Trophoblast cell (in vitro differentiated cells and primary cell): Measurements from ENCODE around the gene SHROOM3.

Experiments used
- DNase-seq, 2 donors: peaks; one replicate each; pipeline ENCODE4 v3.0.0-alpha.2; 2016
- H2AFZ ChIP-seq: 2 replicates; pipeline ENCODE4 v1.6.1; 2013; ENCODE audit warnings: low read length, moderate library complexity, mild to moderate bottlenecking; ENCODE audit not compliant: insufficient read depth, poor library complexity
- H2AK5ac ChIP-seq: 2 replicates; pipeline ENCODE4 v1.6.1; 2013; ENCODE audit warnings: mild to moderate bottlenecking, low read length
- H2BK120ac ChIP-seq: 2 replicates; pipeline ENCODE4 v1.6.1; 2013; ENCODE audit warnings: low read length, mild to moderate bottlenecking, moderate library complexity; ENCODE audit not compliant: insufficient read depth, poor library complexity
- H2BK12ac ChIP-seq: 2 replicates; pipeline ENCODE4 v1.6.1; 2013; ENCODE audit warnings: mild to moderate bottlenecking, low read length, moderate library complexity
- H2BK5ac ChIP-seq: 2 replicates; pipeline ENCODE4 v1.6.1; 2013; ENCODE audit warnings: low read length, low read depth, moderate library complexity, mild to moderate bottlenecking; ENCODE audit not compliant: poor library complexity
- H3K14ac ChIP-seq: 2 replicates; pipeline ENCODE4 v1.6.1; 2013; ENCODE audit warnings: mild to moderate bottlenecking, low read length
- H3K18ac ChIP-seq: 2 replicates; pipeline ENCODE4 v1.6.1; 2013; ENCODE audit warnings: mild to moderate bottlenecking, low read length
- H3K23ac ChIP-seq: 2 replicates; pipeline ENCODE4 v1.6.1; 2013; ENCODE audit warnings: low read length
- H3K27ac ChIP-seq: 2 replicates; pipeline ENCODE4 v1.5.1; 2013; ENCODE audit warnings: low read depth, mild to moderate bottlenecking, inconsistent platforms, low read length, moderate library complexity
- H3K27me3 ChIP-seq: 2 replicates; pipeline ENCODE4 v1.6.1; 2013; ENCODE audit warnings: inconsistent platforms, mild to moderate bottlenecking, low read length, moderate library complexity; ENCODE audit not compliant: insufficient read depth
- H3K36me3 ChIP-seq, 2 experiments: 1 replicate in 1 of 2; 2 replicates in 1 of 2; pipeline ENCODE4 v1.6.1; 2013; ENCODE audit warnings: low read length in 2 of 2, mild to moderate bottlenecking in 2 of 2, moderate library complexity in 1 of 2; ENCODE audit not compliant: insufficient read depth in 2 of 2, control insufficient read depth in 1 of 2
- H3K4ac ChIP-seq: 2 replicates; pipeline ENCODE4 v1.6.1; 2013; ENCODE audit warnings: low read depth, mild to moderate bottlenecking, low read length, moderate library complexity
- H3K4me1 ChIP-seq, 2 experiments: 1 replicate in 1 of 2; 2 replicates in 1 of 2; pipeline ENCODE4 v1.6.1; 2013; ENCODE audit warnings: low read length in 2 of 2, mild to moderate bottlenecking in 2 of 2, moderate library complexity in 1 of 2; ENCODE audit not compliant: insufficient read depth in 2 of 2, control insufficient read depth in 1 of 2
- H3K4me2 ChIP-seq: 2 replicates; pipeline ENCODE4 v1.6.1; 2013; ENCODE audit warnings: inconsistent platforms, mild to moderate bottlenecking, low read length, moderate library complexity
- H3K4me3 ChIP-seq: 2 replicates; pipeline ENCODE4 v1.5.1; 2013; ENCODE audit warnings: mild to moderate bottlenecking, low read depth, low read length, inconsistent platforms
- H3K79me1 ChIP-seq: one replicate; pipeline ENCODE4 v1.6.1; 2013; ENCODE audit warnings: low read length
- H3K79me2 ChIP-seq: 2 replicates; pipeline ENCODE4 v1.6.1; 2013; ENCODE audit warnings: low read length, mild to moderate bottlenecking; ENCODE audit not compliant: control insufficient read depth, insufficient read depth, poor library complexity
- H3K9ac ChIP-seq: 2 replicates; pipeline ENCODE4 v1.6.1; 2013; ENCODE audit warnings: mild to moderate bottlenecking, low read length
- H3K9me3 ChIP-seq: 2 replicates; pipeline ENCODE4 v1.6.1; 2013; ENCODE audit warnings: low read depth, mild to moderate bottlenecking, control low read depth, inconsistent platforms, low read length; ENCODE audit not compliant: insufficient read depth
- H4K12ac ChIP-seq: 2 replicates; pipeline ENCODE4 v1.6.1; 2013; ENCODE audit warnings: low read depth, mild to moderate bottlenecking, low read length, moderate library complexity
- H4K8ac ChIP-seq: 2 replicates; pipeline ENCODE4 v1.6.1; 2013; ENCODE audit warnings: low read depth, mild to moderate bottlenecking, low read length, moderate library complexity
- H4K91ac ChIP-seq: one replicate; pipeline ENCODE4 v1.6.1; 2013; ENCODE audit warnings: low read depth, mild to moderate bottlenecking, low read length, moderate library complexity
- WGBS: extraction: QIAGEN DNeasy Blood & Tissue Kit; methylation state at CpG from one replicate; pipeline ENCODE4 v1.1.7; 2013; ENCODE audit warnings: missing lambda C conversion rate; ENCODE audit not compliant: insufficient read length, insufficient coverage; ENCODE audit errors: extremely low coverage; 5-methylcytosine and 5-hydroxymethylcytosine counted together

SHROOM3 gene

GRCh38 chr4:76564123-76564915 is 129.3 kb downstream of the SHROOM3 start:
- H3K4ac ChIP-seq, result no peak overlapping the region
- peaks cover 9 to 10% of the 10 kb centered on the region in 2 experiments for H3K4me1 ChIP-seq
- no CpG with 5 or more reads among the region's 4 CpGs for WGBS

DNA sequence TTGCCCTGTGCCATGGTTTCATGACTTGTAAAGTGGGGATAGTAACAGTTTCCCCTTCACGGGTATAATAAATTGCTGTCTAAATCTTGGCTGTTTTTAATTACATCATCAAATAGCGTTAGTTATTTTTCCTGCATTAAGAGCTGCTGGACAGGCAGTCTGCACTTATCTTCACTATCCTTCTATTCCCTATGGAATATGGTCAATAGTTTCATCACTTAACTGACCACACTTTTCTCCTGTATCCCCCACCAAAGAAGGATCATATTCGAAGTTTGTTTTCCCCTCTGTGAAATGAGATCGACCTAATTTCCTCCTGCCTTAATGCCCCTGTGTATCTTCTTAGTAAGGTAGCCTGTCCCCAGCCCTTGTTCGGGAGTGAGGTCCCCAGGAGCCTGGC is 133.2 kb downstream of the SHROOM3 start:
- no peak overlapping the region for H4K8ac ChIP-seq
- H3K14ac ChIP-seq, result no peak overlapping the region
- H2BK120ac ChIP-seq, result no peak overlapping the region
- H2BK5ac ChIP-seq, result no peak overlapping the region
- H3K79me1 ChIP-seq, result peaks cover 4% of the 10 kb centered on the region
- H3K18ac ChIP-seq, result no peak overlapping the region
- no peak overlapping the region for H2AFZ ChIP-seq
- H3K4me3 ChIP-seq, result no peak overlapping the region
- no peak for DNase-seq
- H2BK12ac ChIP-seq, result no peak overlapping the region
- no peaks in the 10 kb centered on the region for H3K36me3 ChIP-seq
- no peak overlapping the region for H4K12ac ChIP-seq
- no peaks in the 10 kb centered on the region for H3K79me2 ChIP-seq
- H3K23ac ChIP-seq, result no peak overlapping the region
- WGBS, result no CpG with 5 or more reads among the region's 5 CpGs
- H3K4me2 ChIP-seq, result no peak overlapping the region
- no peaks in the 10 kb centered on the region for H3K27me3 ChIP-seq
- H3K9ac ChIP-seq, result no peak overlapping the region
- H2AK5ac ChIP-seq, result peak overlapping the region; percentile 47
- no peak overlapping the region for H4K91ac ChIP-seq
- no peak overlapping the region for H3K4ac ChIP-seq
- H3K9me3 ChIP-seq, result no peaks in the 10 kb centered on the region
- no peak overlapping the region for H3K27ac ChIP-seq
- peaks cover 14 to 16% of the 10 kb centered on the region in 2 experiments for H3K4me1 ChIP-seq

More at GRCh38 chr4:76564123-76564915, 129.3 kb downstream of the SHROOM3 start:
- Histone ChIP-seq H3K79me2 (no peaks in the 10 kb centered on the region), H3K27me3 (no peaks in the 10 kb centered on the region), H3K36me3 (no peaks in the 10 kb centered on the region), H3K23ac (no peak overlapping the region), H2AK5ac (peak overlapping the region; percentile 27), H2AFZ (no peak overlapping the region), H3K4me3 (no peak overlapping the region), H3K9ac (no peak overlapping the region), H3K79me1 (no peaks in the 10 kb centered on the region), H3K14ac (no peak overlapping the region), H4K8ac (no peak overlapping the region), H2BK120ac (no peak overlapping the region), H3K18ac (peak overlapping the region; percentile 9), H3K27ac (no peak overlapping the region), H2BK5ac (no peak overlapping the region), H3K9me3 (no peaks in the 10 kb centered on the region), H4K12ac (no peak overlapping the region), H3K4me2 (no peak overlapping the region), H4K91ac (peak overlapping the region; percentile 5), H2BK12ac (no peak overlapping the region)
- DNase-seq, result no peak

DNA sequence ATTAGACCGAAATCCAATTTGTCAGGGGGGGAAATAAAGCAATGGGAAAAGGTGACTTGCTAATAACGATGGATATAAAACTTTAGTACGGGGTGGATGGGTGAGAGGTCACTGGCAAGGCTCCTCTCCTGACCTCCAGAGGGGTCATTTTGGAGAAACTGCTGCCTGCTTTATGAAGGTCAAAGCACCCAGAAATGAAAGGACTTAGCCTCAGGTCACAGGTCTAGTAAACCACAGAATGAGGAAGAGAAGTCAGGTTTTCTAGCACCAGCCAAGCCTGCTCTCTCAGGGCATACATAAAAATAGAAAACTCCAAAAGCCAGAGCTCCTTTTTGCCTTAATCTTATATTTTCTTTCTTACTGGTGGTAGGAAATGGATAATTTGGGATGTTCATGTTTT is 134.2 kb downstream of the SHROOM3 start:
- H3K79me2 ChIP-seq, result no peaks in the 10 kb centered on the region
- no peak overlapping the region for H2BK5ac ChIP-seq
- no CpG with 5 or more reads among the region's 3 CpGs for WGBS
- H3K4ac ChIP-seq, result no peak overlapping the region
- H3K4me2 ChIP-seq, result no peak overlapping the region
- H2BK12ac ChIP-seq, result no peak overlapping the region
- H3K27me3 ChIP-seq, result no peaks in the 10 kb centered on the region
- H3K79me1 ChIP-seq, result peaks cover 4% of the 10 kb centered on the region
- no peak overlapping the region for H3K27ac ChIP-seq
- no peak overlapping the region for H3K14ac ChIP-seq
- no peak overlapping the region for H2BK120ac ChIP-seq
- H3K18ac ChIP-seq, result no peak overlapping the region
- no peak for DNase-seq
- H3K9me3 ChIP-seq, result no peaks in the 10 kb centered on the region
- H3K36me3 ChIP-seq, result no peaks in the 10 kb centered on the region
- no peak overlapping the region for H3K23ac ChIP-seq
- H4K91ac ChIP-seq, result no peak overlapping the region
- H3K9ac ChIP-seq, result no peak overlapping the region
- no peak overlapping the region for H4K8ac ChIP-seq
- H2AFZ ChIP-seq, result no peak overlapping the region
- H3K4me3 ChIP-seq, result no peak overlapping the region
- peaks cover 6 to 7% of the 10 kb centered on the region in 2 experiments for H3K4me1 ChIP-seq
- H4K12ac ChIP-seq, result no peak overlapping the region
- no peak overlapping the region for H2AK5ac ChIP-seq

GRCh38 chr4:76569706-76570105 is 134.7 kb downstream of the SHROOM3 start:
- Histone ChIP-seq H3K9me3 (no peaks in the 10 kb centered on the region), H4K8ac (no peak overlapping the region), H3K4ac (no peak overlapping the region), H4K91ac (no peak overlapping the region), H2AFZ (no peak overlapping the region), H3K36me3 (no peaks in the 10 kb centered on the region), H2AK5ac (no peak overlapping the region), H3K9ac (no peak overlapping the region), H2BK12ac (no peak overlapping the region), H3K4me1 (peaks cover 6 to 7% of the 10 kb centered on the region in 2 experiments), H3K79me1 (peaks cover 4% of the 10 kb centered on the region), H3K18ac (no peak overlapping the region), H2BK5ac (no peak overlapping the region), H4K12ac (no peak overlapping the region), H3K4me3 (no peak overlapping the region), H3K27ac (no peak overlapping the region), H2BK120ac (no peak overlapping the region), H3K23ac (no peak overlapping the region), H3K27me3 (no peaks in the 10 kb centered on the region), H3K79me2 (no peaks in the 10 kb centered on the region), H3K4me2 (no peak overlapping the region), H3K14ac (no peak overlapping the region)
- DNase-seq, result no peak
- WGBS, result no CpG with 5 or more reads among the region's 4 CpGs
